ENCODE measurements around the gene GRIN1. TPM values are rescaled to one million over a fixed set of nuclear protein-coding genes. Genes with fewer than 3 reads are reported as not detected.
A peak's percentile ranks its signal among the peaks of the same experiment; 100 is the strongest.

GRIN1 gene
- total and polyA plus RNA-seq, 2 donors (not counting 1 experiment from before 2014, with no cell fraction given), result 0.04 TPM; not detected in 1

DNA sequence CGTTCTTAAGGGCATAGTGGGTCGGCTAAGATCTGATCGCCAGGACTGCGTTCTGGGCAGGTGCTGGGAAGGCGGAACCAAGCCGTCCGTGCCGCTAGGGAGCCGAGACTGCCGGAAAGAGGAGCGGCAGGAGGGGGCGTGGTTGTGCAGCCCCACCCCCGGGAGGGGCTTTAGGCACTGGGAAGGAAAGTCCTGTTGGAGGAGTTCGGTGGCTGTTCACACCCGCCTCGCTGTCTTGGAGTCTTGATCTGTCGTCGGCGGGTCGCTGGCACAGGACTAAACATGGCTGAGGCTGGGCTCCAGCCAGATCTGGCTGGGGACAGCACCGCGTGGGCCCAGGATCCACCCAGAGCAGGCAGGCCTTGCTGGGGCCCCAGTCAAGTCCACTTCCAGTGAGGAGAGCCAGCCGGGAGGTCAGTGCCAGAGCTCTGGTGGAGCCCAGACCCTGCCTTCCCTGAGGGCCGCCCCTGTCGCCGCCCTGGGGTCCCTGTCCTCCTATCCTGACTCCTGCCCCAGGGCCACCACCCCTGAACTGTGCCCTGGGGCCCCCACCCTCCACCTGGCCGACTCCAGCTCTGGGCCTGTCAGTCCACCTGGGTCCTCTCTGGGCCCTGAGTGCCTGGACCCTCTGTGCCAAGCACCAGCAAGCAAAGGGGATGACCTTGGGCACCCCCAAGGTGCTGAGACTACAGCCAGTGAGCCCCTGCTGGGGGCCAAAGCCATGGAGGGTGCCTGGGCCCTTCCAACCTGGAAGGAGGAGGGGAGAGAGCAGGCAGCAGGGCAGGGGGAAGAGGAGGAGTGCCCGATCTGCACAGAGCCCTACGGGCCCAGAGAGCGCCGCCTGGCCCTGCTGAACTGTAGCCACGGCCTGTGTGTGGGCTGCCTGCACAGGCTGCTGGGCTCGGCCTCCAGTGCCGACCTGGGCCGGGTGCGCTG lies 78.6 kb downstream of the GRIN1 start:
- Histone ChIP-seq H3K9ac (ENCODE audit: low read length) (no peak overlapping the region), H3K4me1 (ENCODE audit: control insufficient read depth in 2 of 2, insufficient read depth in 2 of 2, low read length in 2 of 2) (peaks cover under 1 to 7% of the 10 kb centered on the region in 2 donors), H3K9me3 (ENCODE audit: control extremely low read depth in 1 of 3, control insufficient read depth in 2 of 3, insufficient read depth in 1 of 3, low read length in 2 of 3) (no peaks in the 10 kb centered on the region), H3K4me3 (ENCODE audit: control extremely low read depth in 1 of 5, extremely low read depth in 1 of 5, insufficient read depth in 1 of 5, low read depth in 2 of 5, low read length in 4 of 5) (no peak overlapping the region), H2AFZ (ENCODE audit: insufficient read depth, low read depth, low read length, poor library complexity, severe bottlenecking) (no peak overlapping the region), H3K36me3 (replicated peaks in 1 of 2; ENCODE audit: control extremely low read depth in 1 of 2, control insufficient read depth in 1 of 2, extremely low read depth in 1 of 2, insufficient read depth in 2 of 2, low read length in 1 of 2) (no peaks in the 10 kb centered on the region), H3K79me2 (ENCODE audit: control insufficient read depth, insufficient read depth, low read length) (peaks cover 3% of the 10 kb centered on the region), H3K4me2 (replicated peaks; ENCODE audit: low read depth, low read length, poor library complexity, severe bottlenecking) (peak overlapping the region; percentile 19), H4K20me1 (ENCODE audit: control insufficient read depth, insufficient read depth, low read length, poor library complexity, severe bottlenecking) (no peaks in the 10 kb centered on the region), H3K27me3 (replicated peaks in 1 of 4; ENCODE audit: control extremely low read depth in 1 of 4, control insufficient read depth in 3 of 4, insufficient read depth in 4 of 4, low read length in 3 of 4) (no peaks in the 10 kb centered on the region), H3K27ac (ENCODE audit: low read length in 2 of 2) (no peak overlapping the region)
- DNase-seq (no peak), ATAC-seq (ENCODE audit: low read depth) (no peak)
- Mint-ChIP-seq H3K4me1 (peaks cover 4% of the 10 kb centered on the region), H3K4me3 (no peak overlapping the region), H3K9me3 (ENCODE audit: insufficient read depth) (no peaks in the 10 kb centered on the region), H3K27ac (no peak overlapping the region), H3K27me3 (no peaks in the 10 kb centered on the region)
- intact Hi-C loops (cut with micrococcal nuclease), result no loop called here
- ChIA-PET CTCF (no interaction called here), POLR2A (no interaction called here)
- no peak for TF ChIP-seq EZH2 (IDR thresholded peaks at IDR 0.05; ENCODE audit: borderline replicate concordance, insufficient read depth, low read depth, low read length, poor library complexity, severe bottlenecking)
- TF ChIP-seq, protein P1, sequence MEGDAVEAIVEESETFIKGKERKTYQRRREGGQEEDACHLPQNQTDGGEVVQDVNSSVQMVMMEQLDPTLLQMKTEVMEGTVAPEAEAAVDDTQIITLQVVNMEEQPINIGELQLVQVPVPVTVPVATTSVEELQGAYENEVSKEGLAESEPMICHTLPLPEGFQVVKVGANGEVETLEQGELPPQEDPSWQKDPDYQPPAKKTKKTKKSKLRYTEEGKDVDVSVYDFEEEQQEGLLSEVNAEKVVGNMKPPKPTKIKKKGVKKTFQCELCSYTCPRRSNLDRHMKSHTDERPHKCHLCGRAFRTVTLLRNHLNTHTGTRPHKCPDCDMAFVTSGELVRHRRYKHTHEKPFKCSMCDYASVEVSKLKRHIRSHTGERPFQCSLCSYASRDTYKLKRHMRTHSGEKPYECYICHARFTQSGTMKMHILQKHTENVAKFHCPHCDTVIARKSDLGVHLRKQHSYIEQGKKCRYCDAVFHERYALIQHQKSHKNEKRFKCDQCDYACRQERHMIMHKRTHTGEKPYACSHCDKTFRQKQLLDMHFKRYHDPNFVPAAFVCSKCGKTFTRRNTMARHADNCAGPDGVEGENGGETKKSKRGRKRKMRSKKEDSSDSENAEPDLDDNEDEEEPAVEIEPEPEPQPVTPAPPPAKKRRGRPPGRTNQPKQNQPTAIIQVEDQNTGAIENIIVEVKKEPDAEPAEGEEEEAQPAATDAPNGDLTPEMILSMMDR (IDR thresholded peaks at IDR 0.05), result no peak
- WGBS (ENCODE audit: insufficient coverage), result 92% methylated on average over 34 of the region's 36 CpGs

DNA sequence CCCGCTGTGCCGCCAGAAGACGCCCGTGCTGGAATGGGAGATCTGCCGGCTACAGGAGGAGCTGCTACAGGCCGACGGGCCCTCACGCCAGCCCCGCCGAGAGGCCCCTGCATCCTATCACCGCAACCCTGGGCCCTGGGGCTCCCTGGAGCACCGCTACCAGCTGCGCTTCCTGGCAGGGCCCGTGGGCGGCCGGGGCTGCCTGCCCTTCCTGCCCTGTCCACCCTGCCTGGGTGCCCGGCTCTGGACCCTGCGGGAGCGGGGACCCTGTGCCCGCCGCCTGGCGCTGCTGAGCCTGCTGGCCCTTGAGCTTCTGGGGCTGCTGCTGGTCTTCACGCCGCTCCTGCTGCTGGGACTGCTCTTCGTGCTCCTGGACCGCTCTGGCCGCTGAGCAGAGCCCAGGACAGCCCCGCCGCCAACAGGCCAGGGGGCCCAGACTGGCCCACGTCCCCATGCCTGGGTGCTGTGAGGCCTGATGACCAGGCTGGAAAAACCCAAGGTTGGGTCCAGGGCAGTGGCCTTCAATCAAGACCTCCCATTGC lies 79.3 kb downstream of the GRIN1 start:
- no peak overlapping the region for H3K4me2 ChIP-seq (replicated peaks; ENCODE audit: low read depth, low read length, poor library complexity, severe bottlenecking)
- Mint-ChIP-seq H3K27ac (no peak overlapping the region), H3K27me3 (no peaks in the 10 kb centered on the region), H3K4me1 (peaks cover 10% of the 10 kb centered on the region), H3K9me3 (ENCODE audit: insufficient read depth) (no peaks in the 10 kb centered on the region), H3K4me3 (no peak overlapping the region)
- H3K4me1 ChIP-seq (ENCODE audit: control insufficient read depth in 2 of 2, insufficient read depth in 2 of 2, low read length in 2 of 2), result peaks cover 6 to 13% of the 10 kb centered on the region in 2 donors
- ChIA-PET CTCF (interaction anchor here (0.7 kb wide), 1 partner anchor 14 kb away, joined by 7 read pairs; no protein-coding TSS in a partner anchor), POLR2A (no interaction called here)
- no peak overlapping the region for H3K4me3 ChIP-seq (ENCODE audit: control extremely low read depth in 1 of 5, extremely low read depth in 1 of 5, insufficient read depth in 1 of 5, low read depth in 2 of 5, low read length in 4 of 5)
- no peak for DNase-seq
- TF ChIP-seq, protein P1 (IDR thresholded peaks at IDR 0.05), result no peak
- TF ChIP-seq EZH2 (IDR thresholded peaks at IDR 0.05; ENCODE audit: borderline replicate concordance, insufficient read depth, low read depth, low read length, poor library complexity, severe bottlenecking), result no peak
- H3K9me3 ChIP-seq (ENCODE audit: control extremely low read depth in 1 of 3, control insufficient read depth in 2 of 3, insufficient read depth in 1 of 3, low read length in 2 of 3), result no peaks in the 10 kb centered on the region
- H3K36me3 ChIP-seq (replicated peaks in 1 of 2; ENCODE audit: control extremely low read depth in 1 of 2, control insufficient read depth in 1 of 2, extremely low read depth in 1 of 2, insufficient read depth in 2 of 2, low read length in 1 of 2), result no peaks in the 10 kb centered on the region
- H3K9ac ChIP-seq (ENCODE audit: low read length), result no peak overlapping the region
- no peak overlapping the region for H2AFZ ChIP-seq (ENCODE audit: insufficient read depth, low read depth, low read length, poor library complexity, severe bottlenecking)
- 96% methylated on average over 30 of the region's 30 CpGs for WGBS (ENCODE audit: insufficient coverage)
- intact Hi-C loops (cut with micrococcal nuclease), result no loop called here
- no peak for ATAC-seq (ENCODE audit: low read depth)
- H3K27me3 ChIP-seq (replicated peaks in 1 of 4; ENCODE audit: control extremely low read depth in 1 of 4, control insufficient read depth in 3 of 4, insufficient read depth in 4 of 4, low read length in 3 of 4), result no peaks in the 10 kb centered on the region
- H3K27ac ChIP-seq (ENCODE audit: low read length in 2 of 2), result no peak overlapping the region
- H4K20me1 ChIP-seq (ENCODE audit: control insufficient read depth, insufficient read depth, low read length, poor library complexity, severe bottlenecking), result no peaks in the 10 kb centered on the region
- peaks cover 3% of the 10 kb centered on the region for H3K79me2 ChIP-seq (ENCODE audit: control insufficient read depth, insufficient read depth, low read length)
